ENCODE results near the gene IFT122. TPM values are rescaled to one million over a fixed set of nuclear protein-coding genes. Genes with fewer than 3 reads are reported as not detected.

The IFT122 gene
- total RNA-seq: 22.7 and 24.7 TPM in 2 replicates

GRCh38 chr3:129439817-129440617, at the start of gene IFT122, which contains the start of gene MBD4:
IFT122 (plus strand) TSS chr3:129440224; CDS start chr3:129440331, 107 bp downstream.
MBD4 (minus strand) TSS chr3:129439948; CDS start chr3:129439833, 115 bp downstream.

GRCh38 chr3:129428376-129429079, 11.5 kb upstream of the IFT122 start, which contains the start of gene EFCAB12:
EFCAB12 (minus strand) TSS chr3:129428636; CDS start chr3:129428488, 148 bp downstream.

GRCh38 chr3:129528589-129529100, 88.6 kb downstream of the IFT122 start, which contains the start of gene RHO:
RHO (plus strand) TSS chr3:129528639; CDS start chr3:129528734, 95 bp downstream.

GRCh38 chr3:129543156-129543790, 103.2 kb downstream of the IFT122 start, which contains the start of gene H1-8:
H1-8 (plus strand) TSS chr3:129543175; CDS start chr3:129543219, 44 bp downstream.

Other genes with a start within 250 kb of the IFT122 start
- gene COPG1, start 190.6 kb upstream of the IFT122 start, total RNA-seq: 223 and 242 TPM in 2 replicates
- 24.5 and 29.1 TPM in 2 replicates for gene HMCES, start 161.4 kb upstream of the IFT122 start, total RNA-seq
- 0.15 and 0.17 TPM in 2 replicates for gene EFCAB12, start 11.6 kb upstream of the IFT122 start, total RNA-seq
- 15.9 and 21.4 TPM in 2 replicates for gene MBD4, start 276 bp upstream of the IFT122 start, total RNA-seq
- not detected in 2 replicates for gene RHO, start 88.4 kb downstream of the IFT122 start, total RNA-seq
- gene H1-8, start 103.0 kb downstream of the IFT122 start, total RNA-seq: not detected in 2 replicates
- 41.5 and 56.7 TPM in 2 replicates for gene PLXND1, start 166.5 kb downstream of the IFT122 start, total RNA-seq